Psoas muscle (tissue), 8 donors: ENCODE results near the gene RPL4. TPM values are rescaled to one million over a fixed set of nuclear protein-coding genes. Genes with fewer than 3 reads are reported as not detected.

Source experiments
- ATAC-seq, 4 donors: fragments of 200-7000 bp; cut with Tn5 transposase; one replicate each; pipeline ENCODE4 v1.9.1; 2020; ENCODE audit warnings: moderate library complexity in 3 of 4, mild to moderate bottlenecking in 2 of 4
- DNase-seq, 2 donors: peaks; one replicate each; pipeline ENCODE4 v3.0.0-alpha.2; 2020
- H3K27ac ChIP-seq: fragments of 200-600 bp; one replicate; pipeline ENCODE4 v1.8.0; 2022
- H3K27me3 ChIP-seq, 3 donors: fragments of 200-600 bp in 1 of 3; one replicate each; pipeline versions ENCODE4 v1.6.1 to v1.8.0; 2013 to 2022; ENCODE audit warnings: low read length in 2 of 3, mild to moderate bottlenecking in 2 of 3, moderate library complexity in 1 of 3; ENCODE audit not compliant: insufficient read depth in 3 of 3
- H3K36me3 ChIP-seq, 2 donors: fragments of 200-600 bp in 1 of 2; one replicate each; pipeline versions ENCODE4 v1.6.1 to v1.8.0; 2013 to 2022; ENCODE audit warnings: low read depth in 1 of 2, mild to moderate bottlenecking in 1 of 2, moderate library complexity in 1 of 2; ENCODE audit not compliant: insufficient read depth in 1 of 2
- H3K4me1 ChIP-seq: fragments of 200-600 bp; one replicate; pipeline ENCODE4 v1.8.0; 2022
- H3K4me3 ChIP-seq: fragments of 200-600 bp; one replicate; pipeline ENCODE4 v1.8.0; 2022; ENCODE audit warnings: mild to moderate bottlenecking
- H3K9me3 ChIP-seq: fragments of 200-600 bp; one replicate; pipeline ENCODE4 v1.8.0; 2022
- WGBS, 3 donors: extraction: QIAGEN DNeasy Blood & Tissue Kit; methylation state at CpG; one replicate each; pipeline versions ENCODE4 v1.1.6 to v1.1.7; 2013; 5-methylcytosine and 5-hydroxymethylcytosine counted together
- intact Hi-C, 2 donors: fragments of 100-400 bp; cut with DNase I; formaldehyde crosslinking; loops; one replicate each; pipeline versions ENCODE4 v1.11.0 to v1.14.2; 2022
- polyA plus RNA-seq, 3 donors: library from polyadenylated mRNA; stranded (reverse); fragments of 200-250 nt; gene quantifications; one replicate each; pipeline ENCODE4 v1.2.3, GENCODE V29; 2013
- total RNA-seq, 4 donors: library from RNA; stranded (reverse); fragmentation: NEBNext Ultra II Directional in 2 of 4; extraction: Animal tissue kit (Norgen Biotek cat#: 25700) in 2 of 4; gene quantifications; one replicate each; pipeline versions ENCODE4 v1.2.1 to v1.2.4, GENCODE V29; 2021 to 2023
- TF ChIP-seq, protein P1 (sequence below): fragments of 200-600 bp; IDR thresholded peaks from one replicate; pipeline ENCODE4 v1.8.0; 2022; ENCODE audit warnings: antibody characterized with exemption
- donor health status: healthy with polysubstance abuse.
- donor health status: DM: no; HTN: no; CAD: no; lungs with moderate emphysema.
- donor health status: Bipolar disorder and iron deficiency.
- donor health status: healthy.
- donor health status: DM: yes; HTN: yes; CAD: no.
- donor health status: DM: no; HTN: no; CAD: no.
- donor health status: DM: no; HTN: no; CAD: no.
- donor health status: DM: yes; HTN: yes; CAD: no.

The RPL4 gene
- total and polyA plus RNA-seq, 7 donors: 1,435 to 3,153 (median 2,180) TPM

DNA sequence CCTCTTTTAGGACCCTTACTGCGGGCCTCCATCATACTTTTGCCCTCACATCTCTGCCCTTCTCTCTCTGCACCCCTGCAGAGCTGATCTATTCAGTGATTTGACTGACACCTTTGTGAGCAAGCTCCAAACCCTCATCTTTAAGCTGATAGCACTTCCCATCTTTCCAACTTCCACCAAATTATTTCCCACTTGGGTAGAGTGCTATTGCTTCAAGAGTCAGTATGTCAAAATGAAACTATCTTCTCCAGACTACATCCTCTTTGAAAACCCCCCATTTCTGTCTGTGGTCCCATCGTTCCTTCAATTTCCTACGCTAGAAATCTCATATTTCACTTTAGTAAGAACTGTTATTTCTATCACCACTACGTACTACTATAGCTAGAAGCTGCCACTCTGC is 20.2 kb upstream of the RPL4 start:
- Histone ChIP-seq H3K36me3 (peaks cover 0 to 11% of the 10 kb centered on the region in 2 donors), H3K4me3 (no peak overlapping the region), H3K27ac (no peak overlapping the region), H3K9me3 (no peaks in the 10 kb centered on the region), H3K4me1 (no peaks in the 10 kb centered on the region), H3K27me3 (no peaks in the 10 kb centered on the region)
- TF ChIP-seq, protein P1, sequence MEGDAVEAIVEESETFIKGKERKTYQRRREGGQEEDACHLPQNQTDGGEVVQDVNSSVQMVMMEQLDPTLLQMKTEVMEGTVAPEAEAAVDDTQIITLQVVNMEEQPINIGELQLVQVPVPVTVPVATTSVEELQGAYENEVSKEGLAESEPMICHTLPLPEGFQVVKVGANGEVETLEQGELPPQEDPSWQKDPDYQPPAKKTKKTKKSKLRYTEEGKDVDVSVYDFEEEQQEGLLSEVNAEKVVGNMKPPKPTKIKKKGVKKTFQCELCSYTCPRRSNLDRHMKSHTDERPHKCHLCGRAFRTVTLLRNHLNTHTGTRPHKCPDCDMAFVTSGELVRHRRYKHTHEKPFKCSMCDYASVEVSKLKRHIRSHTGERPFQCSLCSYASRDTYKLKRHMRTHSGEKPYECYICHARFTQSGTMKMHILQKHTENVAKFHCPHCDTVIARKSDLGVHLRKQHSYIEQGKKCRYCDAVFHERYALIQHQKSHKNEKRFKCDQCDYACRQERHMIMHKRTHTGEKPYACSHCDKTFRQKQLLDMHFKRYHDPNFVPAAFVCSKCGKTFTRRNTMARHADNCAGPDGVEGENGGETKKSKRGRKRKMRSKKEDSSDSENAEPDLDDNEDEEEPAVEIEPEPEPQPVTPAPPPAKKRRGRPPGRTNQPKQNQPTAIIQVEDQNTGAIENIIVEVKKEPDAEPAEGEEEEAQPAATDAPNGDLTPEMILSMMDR: no peak
- ATAC-seq (no peak), DNase-seq (no peak)
- WGBS, 3 donors: 89 to 96% (median 92%) methylated on average over 4 of the region's 4 CpGs
- intact Hi-C loops: no loop called here

DNA sequence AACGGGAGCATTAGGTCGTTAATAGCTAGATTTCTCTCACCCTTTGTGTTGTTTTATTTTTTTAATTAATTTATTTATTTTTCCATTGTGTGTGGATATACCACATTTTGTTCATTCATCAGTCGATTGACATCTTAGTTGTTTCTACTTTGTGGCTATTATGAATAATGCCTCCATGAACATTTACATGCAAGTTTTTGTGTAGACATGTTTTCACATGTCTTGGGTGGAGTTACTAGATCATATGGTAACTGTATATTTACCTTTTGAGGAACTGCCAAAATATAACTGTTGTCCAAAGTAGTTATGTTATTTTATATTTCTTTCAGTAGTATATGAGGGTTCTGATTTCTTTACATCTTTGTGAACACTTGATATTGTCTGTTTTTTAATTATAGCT is 19.3 kb upstream of the RPL4 start:
- H3K9me3 ChIP-seq: no peaks in the 10 kb centered on the region

GRCh38 chr15:66515901-66516322 is 11.3 kb upstream of the RPL4 start:
- peaks cover 0 to 11% of the 10 kb centered on the region in 2 donors for H3K36me3 ChIP-seq
- H3K4me1 ChIP-seq: no peaks in the 10 kb centered on the region
- WGBS, 3 donors: 96 to 100% (median 97%) methylated on average over 2 of the region's 2 CpGs
- no peak for ATAC-seq
- intact Hi-C loops: no loop called here
- DNase-seq: no peak
- no peaks in the 10 kb centered on the region for H3K27me3 ChIP-seq
- H3K27ac ChIP-seq: no peak overlapping the region
- no peak overlapping the region for H3K4me3 ChIP-seq
- no peaks in the 10 kb centered on the region for H3K9me3 ChIP-seq
- TF ChIP-seq, protein P1: no peak

More for the DNA sequence above, 19.3 kb upstream of the RPL4 start:
- H3K27ac ChIP-seq: no peak overlapping the region
- DNase-seq (no peak), ATAC-seq (no peak)
- intact Hi-C loops: no loop called here
- no peaks in the 10 kb centered on the region for H3K27me3 ChIP-seq
- no peaks in the 10 kb centered on the region for H3K4me1 ChIP-seq
- TF ChIP-seq, protein P1: no peak
- peaks cover 0 to 5% of the 10 kb centered on the region in 2 donors for H3K36me3 ChIP-seq
- 92 to 96% (median 92%) methylated on average over 3 of the region's 3 CpGs for WGBS, 3 donors
- no peak overlapping the region for H3K4me3 ChIP-seq

DNA sequence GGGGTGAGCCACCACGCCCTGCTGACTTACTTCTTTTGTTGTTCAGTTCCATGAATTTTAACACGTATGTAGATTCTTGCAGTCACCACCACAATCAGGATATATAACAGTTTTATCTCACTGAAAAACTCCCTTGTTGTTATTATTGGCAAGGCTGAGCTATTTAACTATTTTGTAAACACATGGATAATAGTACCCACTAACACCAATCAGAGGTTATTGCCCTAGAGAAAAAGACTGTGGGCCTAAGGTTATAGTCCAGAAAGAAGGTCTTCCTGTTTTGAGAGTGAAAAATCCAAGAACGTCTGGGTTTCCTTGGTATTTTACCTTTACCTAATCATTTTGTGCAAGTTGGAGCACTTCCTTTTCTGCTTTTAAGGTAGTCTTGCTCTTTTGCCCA is 9.9 kb upstream of the RPL4 start:
- Histone ChIP-seq H3K36me3 (peaks cover 0 to 11% of the 10 kb centered on the region in 2 donors), H3K9me3 (no peaks in the 10 kb centered on the region), H3K27me3 (no peaks in the 10 kb centered on the region), H3K27ac (no peak overlapping the region), H3K4me1 (no peaks in the 10 kb centered on the region), H3K4me3 (no peak overlapping the region)
- intact Hi-C loops: no loop called here
- DNase-seq (no peak), ATAC-seq (no peak)
- TF ChIP-seq, protein P1: no peak
- 88 to 92% (median 91%) methylated on average over 3 of the region's 3 CpGs for WGBS, 3 donors

- H3K27me3 ChIP-seq: no peaks in the 10 kb centered on the region
- no peaks in the 10 kb centered on the region for H3K9me3 ChIP-seq
- TF ChIP-seq, protein P1: no peak
- H3K4me3 ChIP-seq: no peak overlapping the region
- intact Hi-C loops: no loop called here
- peaks cover 0 to under 1% of the 10 kb centered on the region in 2 donors for H3K36me3 ChIP-seq
- 91 to 93% (median 93%) methylated on average over 3 of the region's 3 CpGs for WGBS, 3 donors
- H3K4me1 ChIP-seq: peaks cover 7% of the 10 kb centered on the region
- no peak overlapping the region for H3K27ac ChIP-seq
- ATAC-seq (no peak), DNase-seq (no peak)
These were observed 3.7 kb upstream of the RPL4 start for GRCh38 chr15:66508293-66508883.
